G401.6 (cell line): ENCODE results near the gene TMEM134.
"Not testable (repeated sequence)": the region's sequence is repeated elsewhere in the genome, so short reads cannot be mapped to it uniquely, and the experiment has no call there.

Experiments
- FAIRE-seq: peaks from 2 replicates; lab custom pipeline; 2012; peaks lifted over from hg19 to GRCh38; lab: Jason Lieb, UNC

The TMEM134 gene

DNA sequence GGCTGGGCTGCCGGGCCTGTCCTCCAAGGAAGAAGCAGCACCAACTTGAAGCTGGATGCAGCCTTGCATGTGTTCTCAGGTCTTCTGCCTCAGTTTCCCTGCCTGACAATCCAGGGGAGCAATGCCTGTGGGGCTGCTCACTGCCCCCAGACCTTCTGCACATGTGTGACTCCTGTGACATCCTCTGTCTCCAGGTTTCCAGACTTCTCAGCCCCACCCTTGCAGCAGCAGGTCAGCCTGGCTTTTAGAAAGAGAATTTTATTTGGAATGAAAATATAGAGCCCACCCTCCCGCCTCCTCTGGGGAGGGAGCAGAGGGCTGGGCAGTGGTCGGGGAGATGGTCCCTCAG is 31.3 kb downstream of the TMEM134 start:
- FAIRE-seq, result no peak

GRCh38 chr11:67437082-67437808 is 31.8 kb downstream of the TMEM134 start, which contains the start of gene PTPRCAP:
TSS of gene PTPRCAP (minus strand) at chr11:67437682. CDS start at chr11:67437619, 63 bp downstream.
- FAIRE-seq, result no peak

- FAIRE-seq, result no peak
Observed at GRCh38 chr11:67436459-67437081, 32.5 kb downstream of the TMEM134 start.

DNA sequence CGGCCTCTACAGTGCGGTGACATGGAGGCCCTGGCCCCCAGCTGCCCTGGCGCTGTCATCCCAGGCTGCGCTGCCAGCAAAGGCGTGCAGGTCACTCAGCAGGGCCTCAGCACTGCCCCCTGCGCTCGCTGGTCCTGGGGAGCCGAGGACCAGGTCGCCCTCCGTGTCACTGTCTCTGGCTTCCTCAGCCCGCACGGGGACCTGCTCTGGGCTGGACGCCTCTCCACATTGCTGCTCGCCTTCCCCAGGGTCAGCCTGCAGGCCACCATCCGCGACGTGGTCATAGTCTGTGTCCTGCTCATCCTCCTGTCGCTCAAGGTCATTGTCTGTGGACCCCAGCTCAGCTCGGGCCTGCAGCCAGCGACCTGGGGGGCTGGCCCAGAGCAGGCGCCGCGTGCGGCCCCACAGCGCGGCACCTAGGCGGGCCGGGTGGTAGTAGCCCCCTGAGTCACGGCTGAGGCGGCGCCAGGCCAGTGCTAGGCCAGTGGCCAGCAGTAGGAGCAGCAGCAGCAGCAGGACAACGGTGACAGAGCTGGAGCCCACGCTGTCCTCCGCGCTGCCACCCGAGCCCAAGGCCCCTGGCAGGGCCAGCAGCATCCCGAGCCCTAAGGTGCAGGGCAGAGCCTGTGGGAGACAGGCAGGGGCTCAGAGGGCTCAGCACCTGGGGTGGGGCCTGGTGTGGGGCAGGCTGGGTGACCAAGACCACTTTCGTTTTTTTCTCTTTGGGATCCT is 33.2 kb downstream of the TMEM134 start:
- no peak for FAIRE-seq

GRCh38 chr11:67435031-67435726 is 33.9 kb downstream of the TMEM134 start:
- FAIRE-seq, result no peak

- no peak for FAIRE-seq
Observed at GRCh38 chr11:67434395-67434881, 34.6 kb downstream of the TMEM134 start.

DNA sequence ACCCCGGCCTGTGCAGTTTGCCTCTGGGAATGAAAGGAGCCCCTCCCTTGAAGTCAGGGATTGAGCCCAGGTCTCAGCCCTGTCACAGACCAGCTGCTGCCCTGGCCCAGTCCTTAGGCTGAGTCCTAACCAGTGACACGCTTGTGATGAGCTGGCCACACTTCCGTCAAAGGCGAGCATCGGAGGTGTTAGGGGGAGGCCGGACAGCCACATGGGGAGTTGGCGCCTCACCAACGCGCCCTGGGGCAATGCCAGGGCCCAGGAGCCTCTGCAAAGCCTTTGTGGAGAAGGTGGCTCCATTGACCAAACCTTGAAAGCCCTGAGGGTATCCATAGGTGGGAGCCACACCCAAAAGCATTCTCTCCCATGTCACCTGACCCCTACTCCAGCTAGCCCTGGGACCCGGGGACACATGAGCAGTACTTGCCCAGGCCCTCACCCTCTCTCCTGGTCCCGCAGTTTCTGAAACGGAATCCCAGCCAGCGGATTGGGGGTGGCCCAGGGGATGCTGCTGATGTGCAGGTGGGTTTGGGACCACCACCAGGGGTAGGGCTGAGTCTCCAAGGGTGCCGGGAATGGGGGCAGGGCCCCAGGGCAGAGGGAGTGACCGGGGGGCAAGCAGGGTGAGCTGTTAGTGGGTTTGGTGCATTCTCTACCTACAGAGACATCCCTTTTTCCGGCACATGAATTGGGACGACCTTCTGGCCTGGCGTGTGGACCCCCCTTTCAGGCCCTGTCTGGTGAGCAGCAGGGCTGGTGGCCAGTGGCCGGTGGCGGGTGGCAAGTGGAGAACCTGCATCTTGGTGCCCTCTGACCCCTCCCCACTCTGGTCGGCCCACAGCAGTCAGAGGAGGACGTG is 35.3 kb downstream of the TMEM134 start:
- no peak for FAIRE-seq

GRCh38 chr11:67432655-67433349 is 36.2 kb downstream of the TMEM134 start:
- no peak for FAIRE-seq

DNA sequence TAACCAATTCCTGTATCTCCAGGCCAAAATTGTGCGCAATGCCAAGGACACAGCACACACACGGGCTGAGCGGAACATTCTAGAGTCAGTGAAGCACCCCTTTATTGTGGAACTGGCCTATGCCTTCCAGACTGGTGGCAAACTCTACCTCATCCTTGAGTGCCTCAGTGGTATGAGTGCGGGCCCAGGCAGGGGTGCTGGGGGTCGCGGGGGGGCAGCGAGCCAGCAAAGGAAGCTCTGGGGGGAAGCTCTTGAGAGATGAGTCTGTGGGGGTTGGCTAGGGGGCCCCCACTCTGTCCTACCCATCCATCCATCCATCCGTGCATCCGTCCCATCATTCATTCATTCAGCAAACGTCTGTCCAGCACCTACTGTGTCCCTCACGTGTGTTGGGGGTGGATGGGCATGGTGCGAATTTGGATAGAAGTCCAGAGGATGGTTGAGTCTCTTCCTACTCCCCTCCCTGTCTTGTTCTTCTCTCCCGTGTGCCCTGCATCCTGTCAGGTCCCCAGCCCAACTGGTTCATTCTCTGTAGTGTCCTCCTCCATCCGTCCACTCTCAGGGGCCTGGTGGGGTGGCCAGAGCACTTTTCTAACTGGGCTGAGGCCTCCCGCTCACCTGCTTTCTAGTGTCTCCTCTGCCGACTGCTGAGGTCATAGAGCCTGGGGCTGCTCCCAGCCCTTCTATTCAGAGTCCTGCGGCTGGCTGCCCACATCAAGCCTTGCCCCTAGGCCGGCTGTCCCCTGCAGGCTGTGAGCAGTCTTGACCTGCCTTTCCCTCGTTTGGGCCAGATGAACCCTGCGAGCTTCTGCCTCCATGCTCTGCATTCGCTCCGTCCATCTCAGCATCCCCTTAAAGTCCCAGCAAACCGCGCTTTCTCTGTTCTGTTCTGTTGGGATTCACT is 37.5 kb downstream of the TMEM134 start:
- FAIRE-seq, result no peak

DNA sequence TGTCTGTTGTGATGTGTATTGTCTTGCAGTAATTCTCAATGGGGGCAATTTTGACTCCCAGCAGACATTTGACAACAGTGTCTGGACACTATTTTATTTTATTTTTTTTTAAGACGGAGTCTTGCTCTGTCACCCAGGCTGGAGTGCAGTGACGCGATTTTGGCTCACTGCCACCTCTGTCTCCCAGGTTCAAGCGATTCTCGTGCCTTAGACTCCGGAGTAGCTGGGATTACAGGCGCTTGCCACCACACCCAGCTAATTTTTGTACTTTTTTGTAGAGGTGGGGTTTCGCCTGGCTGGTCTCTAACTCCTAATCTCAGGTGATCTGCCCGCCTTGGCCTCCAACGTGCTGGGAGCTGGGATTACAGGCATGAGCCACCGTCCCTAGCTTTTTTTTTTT is 39.3 kb downstream of the TMEM134 start:
- no peak for FAIRE-seq

DNA sequence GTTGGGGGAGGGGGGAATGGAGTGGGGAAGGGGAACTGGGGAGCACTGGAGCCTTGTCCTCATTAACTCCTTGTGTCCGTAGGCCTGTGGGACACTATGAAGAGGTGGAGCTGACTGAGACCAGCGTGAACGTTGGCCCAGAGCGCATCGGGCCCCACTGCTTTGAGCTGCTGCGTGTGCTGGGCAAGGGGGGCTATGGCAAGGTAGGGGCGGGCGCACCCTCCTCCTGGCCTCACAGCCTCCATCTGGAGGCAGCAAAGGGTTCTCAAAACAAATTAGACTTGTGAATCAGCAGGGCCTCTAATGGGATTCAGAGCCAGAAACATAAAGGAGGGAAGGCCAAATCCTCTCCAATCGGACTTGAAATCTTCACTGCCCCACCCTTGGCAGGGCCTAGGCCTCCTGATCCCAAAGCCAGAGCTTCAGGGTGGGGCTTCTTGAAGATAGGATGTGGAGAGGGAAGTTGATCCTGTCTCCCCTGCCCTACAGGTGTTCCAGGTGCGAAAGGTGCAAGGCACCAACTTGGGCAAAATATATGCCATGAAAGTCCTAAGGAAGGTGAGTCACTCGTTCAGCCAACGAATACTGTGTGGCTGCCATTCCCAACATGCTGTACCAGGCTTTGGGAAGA is 39.9 kb downstream of the TMEM134 start:
- FAIRE-seq, result no peak

GRCh38 chr11:67428052-67429001 is 40.7 kb downstream of the TMEM134 start, which contains the start of gene RPS6KB2:
TSS of gene RPS6KB2 (plus strand) at chr11:67428494. CDS start at chr11:67428546, 52 bp downstream.
- FAIRE-seq, result peak; percentile 95

DNA sequence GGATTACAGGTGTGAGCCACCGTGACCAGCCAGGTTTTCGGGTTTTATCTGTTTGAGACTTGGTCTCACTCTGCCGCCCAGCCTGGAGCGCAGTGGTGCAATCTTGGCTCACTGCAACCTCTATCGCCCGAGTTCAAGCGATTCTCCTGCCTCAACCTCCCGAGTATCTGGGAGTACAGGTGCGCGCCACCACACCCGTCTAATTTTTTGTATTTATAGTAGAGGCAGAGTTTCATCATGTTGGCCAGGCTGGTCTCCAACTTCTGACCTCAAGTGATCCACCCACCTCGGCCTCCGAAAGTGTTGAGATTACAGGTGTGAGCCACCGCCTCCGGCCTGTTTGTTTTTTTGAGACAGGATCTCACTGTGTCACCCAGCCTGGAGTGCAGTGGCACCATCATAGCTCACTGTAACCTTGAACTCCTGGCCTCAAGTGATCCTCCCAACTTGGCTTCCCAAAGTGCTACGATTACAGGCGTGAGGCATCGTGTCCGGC is 41.6 kb downstream of the TMEM134 start:
- FAIRE-seq, result not testable (repeated sequence)

DNA sequence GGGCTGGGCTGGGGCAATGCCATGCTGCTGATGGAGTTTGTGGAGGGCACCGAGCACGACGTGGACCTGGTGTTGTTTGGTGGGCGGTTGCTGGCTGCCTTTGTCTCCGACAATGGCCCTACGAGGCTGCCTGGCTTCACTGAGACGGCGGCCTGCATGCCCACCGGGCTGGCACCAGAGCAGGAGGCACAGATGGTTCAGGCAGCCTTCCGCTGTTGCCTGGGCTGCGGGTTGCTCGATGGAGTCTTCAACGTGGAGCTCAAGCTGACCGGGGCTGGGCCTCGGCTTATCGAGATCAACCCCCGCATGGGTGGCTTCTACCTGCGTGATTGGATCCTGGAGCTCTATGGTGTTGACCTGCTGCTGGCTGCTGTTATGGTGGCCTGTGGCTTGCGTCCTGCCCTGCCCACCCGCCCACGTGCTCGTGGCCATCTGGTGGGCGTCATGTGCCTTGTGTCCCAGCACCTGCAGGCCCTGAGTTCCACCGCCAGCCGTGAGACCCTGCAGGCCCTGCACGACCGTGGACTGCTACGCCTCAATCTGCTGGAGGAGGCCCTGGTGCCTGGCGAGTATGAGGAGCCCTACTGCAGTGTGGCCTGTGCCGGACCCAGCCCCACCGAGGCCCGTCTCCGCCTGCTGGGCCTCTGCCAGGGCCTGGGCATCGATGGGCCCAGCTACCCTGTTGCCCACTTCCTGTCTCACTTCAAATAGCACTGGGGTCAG is 45.0 kb downstream of the TMEM134 start:
- FAIRE-seq, result no peak

DNA sequence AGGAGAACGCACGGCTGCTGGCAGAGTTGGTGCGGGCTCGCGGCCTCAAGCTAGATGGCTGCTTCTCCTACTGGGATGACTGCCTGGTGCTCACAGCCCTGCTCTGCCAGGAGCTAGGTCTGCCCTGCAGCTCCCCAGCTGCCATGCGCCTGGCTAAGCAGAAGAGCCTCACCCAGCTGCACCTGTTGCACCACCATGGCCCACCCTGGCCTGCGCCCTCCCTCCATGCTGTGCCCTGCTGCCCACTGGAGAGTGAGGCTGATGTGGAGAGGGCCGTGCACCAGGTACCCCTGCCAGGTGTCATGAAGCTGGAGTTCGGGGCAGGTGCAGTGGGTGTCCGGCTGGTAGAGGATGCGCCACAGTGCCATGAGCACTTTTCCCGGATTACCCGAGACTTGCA is 45.6 kb downstream of the TMEM134 start:
- FAIRE-seq, result no peak

- no peak for FAIRE-seq
Observed at GRCh38 chr11:67422891-67423290, 46.2 kb downstream of the TMEM134 start.

DNA sequence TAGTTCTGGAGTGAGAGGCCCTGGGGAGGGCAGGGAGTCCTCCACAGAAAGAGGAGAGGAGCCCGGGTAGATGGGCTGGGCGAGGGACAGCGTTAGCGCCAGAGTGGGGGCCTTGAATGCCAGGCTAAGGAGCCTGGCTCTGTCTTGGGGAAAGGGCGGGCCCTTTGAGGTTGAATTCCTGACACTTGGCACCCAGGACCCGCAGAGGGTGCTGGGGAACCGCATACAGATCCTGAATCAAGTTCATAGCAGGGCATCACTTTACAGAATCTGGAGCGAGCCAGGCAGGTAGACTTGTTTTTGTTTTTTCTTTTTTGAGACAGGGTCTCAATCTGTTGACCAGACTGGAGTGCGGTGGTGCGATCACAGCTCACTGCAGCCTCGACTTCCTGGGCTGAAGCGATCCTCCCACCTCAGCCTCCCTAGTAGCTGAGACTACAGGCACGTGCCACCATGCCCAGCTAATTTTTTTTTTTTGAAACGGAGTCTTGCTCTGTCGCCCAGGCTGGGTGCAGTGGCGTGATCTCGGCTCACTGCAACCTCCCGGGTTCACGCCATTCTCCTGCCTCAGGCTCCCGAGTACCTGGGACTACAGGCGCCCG is 47.5 kb downstream of the TMEM134 start:
- FAIRE-seq, result no peak
